Activated CD4-positive, CD25-positive, alpha-beta regulatory T cell treated with anti-CD3 and anti-CD28 coated beads, Interleukin-2, amount 50 U/mL, for 16 hours (primary cell): ENCODE data around the gene KRT6C.

Experiments
- DNase-seq: peaks from one replicate; pipeline ENCODE4 v3.0.0-alpha.2; 2020; ENCODE audit warnings: low read depth, low spot score

Gene KRT6C

DNA sequence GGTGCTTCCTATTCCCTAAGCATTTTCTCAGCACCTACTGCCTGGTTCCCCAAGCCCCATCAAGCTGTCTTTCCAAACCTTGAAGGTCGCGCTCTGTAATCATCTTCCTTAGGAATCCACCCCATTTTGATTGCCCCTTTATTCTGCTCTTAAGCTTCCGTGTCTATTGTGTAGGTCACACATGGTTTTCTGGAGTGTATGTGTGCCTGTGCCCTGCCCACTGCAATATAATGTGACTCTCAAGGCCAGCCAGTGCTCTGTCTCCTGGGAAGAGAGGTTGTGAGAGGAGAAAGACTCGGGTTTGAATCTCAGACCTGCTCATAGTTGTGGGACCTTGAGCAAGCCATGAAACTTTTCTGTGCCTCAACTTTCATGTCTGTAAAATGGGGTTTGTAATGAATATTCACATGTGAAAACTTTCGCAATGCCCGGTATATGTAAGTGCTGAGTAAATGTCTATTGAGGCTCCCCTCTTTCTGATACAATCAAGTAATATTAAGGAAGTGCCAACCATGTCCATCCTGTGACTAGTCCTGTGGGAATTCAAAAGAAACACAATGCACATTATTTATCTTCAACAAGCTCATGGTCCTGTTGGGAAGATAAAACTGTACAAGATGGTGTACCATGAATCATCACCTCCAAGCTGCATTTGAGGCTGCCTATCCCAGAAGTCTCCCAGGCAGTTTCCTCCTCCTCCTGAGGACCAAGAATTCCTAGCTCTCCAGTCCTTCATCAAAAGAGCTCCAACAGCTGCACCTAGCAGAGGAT, 38.7 kb downstream of the KRT6C start:
- DNase-seq = no peak

DNA sequence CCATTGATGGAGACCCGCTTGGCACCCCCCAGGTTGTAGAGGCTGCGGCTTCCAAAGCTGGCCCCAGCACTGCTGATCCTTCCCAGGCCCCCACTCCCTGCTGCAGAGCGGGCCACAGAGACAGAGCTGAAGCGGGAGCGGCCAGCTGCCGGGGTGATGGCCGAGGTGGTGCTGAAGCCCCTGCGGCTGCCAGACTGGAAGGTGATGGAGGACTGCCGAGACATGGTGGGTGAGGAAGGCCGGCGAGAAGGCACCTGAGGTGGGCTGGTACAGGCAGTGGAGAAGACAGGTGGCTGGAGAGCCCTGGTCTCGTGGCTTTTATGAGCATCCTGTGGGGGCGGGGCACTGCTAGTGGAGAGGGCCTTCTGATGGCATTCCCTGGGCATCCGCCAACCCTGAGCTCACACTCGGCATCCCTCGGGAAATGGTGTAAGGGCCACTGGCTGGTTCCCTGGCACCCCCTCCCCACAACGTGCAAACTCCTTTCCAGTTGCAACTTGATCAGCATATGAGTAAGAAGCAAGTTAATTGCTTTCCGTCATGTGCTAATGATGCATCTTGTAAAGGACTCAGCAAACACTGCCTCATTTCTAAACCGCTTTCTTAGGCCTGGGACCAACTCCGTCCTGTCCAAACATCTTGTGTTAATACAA, 39.4 kb downstream of the KRT6C start, which contains the start of gene KRT75:
Gene KRT75 (minus strand): TSS at position 291 of the 653 bp plus-strand sequence. CDS start 67 bp downstream, at position 224.
- no peak for DNase-seq

DNA sequence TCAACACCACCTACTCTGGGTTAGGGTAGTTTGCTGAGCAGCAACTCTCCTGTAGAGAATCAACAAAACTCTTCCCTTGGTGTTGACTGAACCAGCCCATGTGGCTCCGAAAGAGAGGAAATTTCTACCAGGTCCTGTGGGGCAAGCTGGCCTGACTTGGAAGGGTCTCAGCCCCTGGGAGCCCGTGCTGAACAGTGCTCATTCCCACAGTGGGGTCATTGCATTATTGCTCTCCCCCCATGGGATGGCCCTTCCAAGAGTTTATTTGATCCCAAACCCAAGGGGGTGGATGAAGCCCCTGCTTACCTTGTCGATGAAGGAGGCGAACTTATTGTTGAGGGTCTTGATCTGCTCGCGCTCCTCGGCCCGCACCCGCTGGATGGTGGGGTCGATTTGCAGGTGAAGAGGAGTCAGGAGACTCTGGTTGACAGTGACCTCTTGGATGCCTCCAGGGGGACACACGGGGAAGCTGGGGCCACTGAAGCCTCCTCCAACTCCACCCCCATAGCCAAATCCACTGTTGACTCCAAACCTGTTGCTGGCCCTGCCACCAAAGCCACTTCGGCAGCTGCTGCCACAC, 40.0 kb downstream of the KRT6C start:
- DNase-seq = no peak

DNA sequence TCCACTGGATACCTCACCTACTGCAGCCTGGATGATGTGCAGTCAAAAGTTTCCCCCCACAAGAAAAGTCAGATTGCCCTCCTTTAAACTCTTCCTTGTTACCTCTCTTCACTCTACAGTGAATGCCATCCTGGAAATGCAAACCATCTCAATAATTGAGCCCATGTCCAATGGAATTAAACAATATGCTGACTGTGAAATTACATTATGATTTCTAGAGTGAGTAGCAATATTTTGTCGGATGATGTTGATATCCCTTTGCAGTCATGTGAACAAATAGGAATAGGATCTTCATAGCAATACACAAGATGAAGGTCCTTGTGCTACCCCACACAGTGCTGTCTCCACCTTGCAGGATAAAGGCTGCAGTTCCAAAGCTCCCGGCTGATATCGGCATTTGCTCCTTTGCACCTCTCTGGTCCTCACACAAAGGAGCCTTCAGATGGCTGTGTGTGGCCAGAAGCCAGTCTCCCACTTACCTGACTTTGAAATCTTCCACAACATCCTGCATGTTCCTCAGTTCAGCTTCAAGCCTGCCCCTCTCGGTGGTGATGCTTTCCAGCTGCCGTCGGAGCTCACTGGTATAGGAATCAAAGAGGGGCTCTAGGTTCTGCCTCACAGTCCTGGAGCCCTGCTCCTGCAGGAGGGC, 40.9 kb downstream of the KRT6C start:
- no peak for DNase-seq

DNA sequence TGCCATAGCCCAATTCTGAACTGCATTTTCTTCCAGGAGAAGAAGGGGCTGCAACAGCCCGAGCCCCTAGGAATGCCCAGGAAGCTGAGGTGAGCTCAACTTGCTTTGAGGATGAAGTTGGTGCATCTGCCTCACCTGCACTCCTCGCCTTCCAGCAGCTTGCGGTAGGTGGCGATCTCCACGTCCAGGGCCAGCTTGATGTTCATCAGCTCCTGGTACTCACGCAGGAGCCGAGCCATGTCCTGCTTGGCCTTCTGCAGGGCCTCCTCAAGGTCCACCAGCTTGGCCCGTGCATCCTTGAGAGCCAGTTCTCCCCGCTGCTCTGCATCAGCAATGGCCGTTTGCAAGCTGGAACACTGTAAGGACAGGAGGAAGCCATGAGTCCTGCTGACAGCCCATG, 45.5 kb downstream of the KRT6C start:
- no peak for DNase-seq

DNA sequence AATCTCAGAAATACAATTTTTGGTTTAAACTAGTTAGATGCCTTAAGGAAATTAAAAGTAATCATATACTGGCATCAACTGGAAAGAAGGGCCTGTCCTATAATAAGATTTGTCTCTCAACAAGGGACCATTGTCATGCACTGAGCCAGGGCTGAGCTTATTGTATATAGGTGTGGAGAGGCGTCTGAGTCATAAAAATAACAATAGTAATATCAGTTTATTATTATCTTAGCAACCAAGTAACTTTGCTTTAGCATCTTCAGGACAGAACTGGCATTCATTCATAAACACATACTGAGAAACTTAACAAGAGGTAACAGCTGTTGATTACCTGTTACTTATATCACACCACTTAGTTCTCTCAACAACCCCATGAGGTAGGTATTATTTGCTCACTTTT, 46.5 kb downstream of the KRT6C start:
- no peak for DNase-seq

DNA sequence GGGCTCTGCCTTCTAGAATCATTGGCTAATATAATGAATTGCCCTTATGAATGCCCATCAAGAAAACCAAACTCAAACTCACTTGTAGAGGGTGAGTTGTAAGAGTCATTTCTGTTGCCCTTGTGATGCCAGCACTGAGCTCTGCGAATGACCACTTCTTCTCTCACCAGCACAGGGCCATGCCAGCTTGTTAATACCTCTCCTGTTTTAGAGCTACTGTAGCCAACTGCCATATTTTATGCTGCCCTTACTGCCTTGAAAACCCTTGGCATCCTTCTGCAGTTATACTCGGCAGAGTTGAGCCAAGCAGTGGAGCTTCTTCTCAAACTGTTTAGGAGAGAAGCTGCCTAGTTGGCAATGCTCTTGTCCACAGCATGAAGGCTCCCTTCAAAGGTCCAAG, 47.6 kb downstream of the KRT6C start:
- DNase-seq = no peak

DNA sequence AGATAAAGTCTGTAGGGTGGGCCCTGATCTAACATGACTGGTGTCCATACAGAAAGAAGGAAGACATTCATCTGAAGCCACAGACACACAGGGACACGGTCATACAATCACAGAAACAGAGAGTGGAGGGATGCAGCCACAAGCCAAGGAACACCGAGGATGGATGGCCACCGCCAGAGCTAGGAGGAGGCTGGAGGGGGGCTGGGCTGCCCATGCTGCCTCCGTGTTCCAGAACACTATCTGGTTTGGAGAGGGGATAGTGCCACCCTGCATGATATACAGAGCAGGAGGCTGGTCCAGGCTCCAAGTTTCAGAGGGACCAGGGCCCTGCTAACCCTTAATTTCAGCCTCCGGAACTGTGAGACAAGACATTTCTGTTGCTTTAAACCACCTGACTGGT, 48.1 kb downstream of the KRT6C start:
- no peak for DNase-seq

DNA sequence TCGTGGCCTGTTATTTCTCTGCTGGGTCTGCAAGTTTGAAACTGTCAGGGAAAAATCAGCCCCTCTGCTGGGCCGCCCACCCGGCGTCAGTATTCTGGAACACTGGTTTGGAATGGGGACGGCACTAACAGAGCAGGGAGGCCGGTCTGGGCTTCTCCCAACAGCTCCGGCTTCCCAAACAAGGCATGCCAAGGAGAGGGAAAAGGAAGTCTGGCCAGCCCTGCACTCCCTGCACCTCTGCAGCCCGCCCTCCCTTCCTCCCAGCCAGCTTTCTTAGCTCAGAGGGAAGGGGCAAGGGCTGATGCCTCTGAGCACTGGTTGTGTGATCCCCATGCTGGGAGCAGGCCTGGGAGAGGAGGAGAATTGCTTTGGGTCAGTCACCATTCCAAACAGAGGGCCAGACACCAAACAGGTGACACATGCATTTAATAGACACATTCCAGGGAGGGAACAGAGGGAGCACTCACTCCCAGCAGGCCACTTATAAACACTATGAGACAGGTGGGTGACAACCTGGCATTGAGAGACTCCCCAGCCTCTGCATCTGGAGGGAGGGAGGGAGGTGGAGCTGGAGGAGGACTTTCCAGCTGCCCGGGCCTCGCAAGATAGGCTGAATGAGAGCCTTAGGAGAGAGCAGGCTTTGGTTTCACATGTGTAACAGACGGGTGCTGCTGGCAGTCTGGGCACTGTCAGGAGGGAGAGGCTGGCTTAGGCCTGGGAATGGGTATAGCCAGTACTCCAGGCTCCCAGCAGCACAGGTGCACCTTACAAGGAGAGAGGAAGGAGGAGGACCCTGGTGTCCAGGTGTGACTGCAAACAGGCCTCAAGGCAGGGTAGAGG, 49.7 kb downstream of the KRT6C start:
- DNase-seq = no peak

DNA sequence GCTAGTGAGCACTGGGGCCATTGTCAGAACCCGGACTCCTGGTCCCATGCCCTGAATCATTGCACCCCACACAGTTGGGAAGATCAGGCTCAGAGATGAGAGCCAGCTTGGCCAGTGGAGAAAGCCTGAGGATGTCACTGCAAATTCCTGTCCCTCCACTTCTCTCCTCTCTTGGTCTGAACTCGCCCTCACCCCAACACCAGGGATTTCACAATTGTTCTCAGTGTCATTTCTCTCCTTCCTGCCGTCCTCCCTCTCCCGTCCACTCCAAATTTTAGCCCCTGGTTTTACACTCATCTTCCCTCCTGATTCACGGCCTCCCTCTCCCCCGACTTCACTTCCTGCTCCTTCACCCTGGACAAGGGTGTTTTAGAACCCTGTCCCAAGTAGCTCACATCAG, 50.6 kb downstream of the KRT6C start:
- no peak for DNase-seq

DNA sequence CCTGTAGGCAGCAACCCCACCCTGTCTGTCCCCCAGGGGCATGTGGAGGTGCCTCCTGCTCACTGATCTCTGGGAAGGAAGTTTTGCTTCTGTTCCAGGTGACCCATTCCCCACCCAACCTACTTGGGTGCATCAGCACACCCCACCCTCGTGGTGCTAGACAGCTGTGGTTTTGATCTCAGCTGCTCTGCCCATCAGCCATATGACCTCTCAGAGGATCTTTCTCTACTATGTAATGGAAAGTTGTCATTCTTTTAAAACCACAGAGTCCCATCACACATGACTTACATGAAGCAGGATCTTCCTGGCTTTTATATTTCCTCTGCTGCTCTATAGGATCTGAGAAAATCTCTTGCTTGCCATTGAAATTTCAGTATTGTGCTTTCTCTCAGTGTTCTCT, 53.9 kb downstream of the KRT6C start:
- no peak for DNase-seq

DNA sequence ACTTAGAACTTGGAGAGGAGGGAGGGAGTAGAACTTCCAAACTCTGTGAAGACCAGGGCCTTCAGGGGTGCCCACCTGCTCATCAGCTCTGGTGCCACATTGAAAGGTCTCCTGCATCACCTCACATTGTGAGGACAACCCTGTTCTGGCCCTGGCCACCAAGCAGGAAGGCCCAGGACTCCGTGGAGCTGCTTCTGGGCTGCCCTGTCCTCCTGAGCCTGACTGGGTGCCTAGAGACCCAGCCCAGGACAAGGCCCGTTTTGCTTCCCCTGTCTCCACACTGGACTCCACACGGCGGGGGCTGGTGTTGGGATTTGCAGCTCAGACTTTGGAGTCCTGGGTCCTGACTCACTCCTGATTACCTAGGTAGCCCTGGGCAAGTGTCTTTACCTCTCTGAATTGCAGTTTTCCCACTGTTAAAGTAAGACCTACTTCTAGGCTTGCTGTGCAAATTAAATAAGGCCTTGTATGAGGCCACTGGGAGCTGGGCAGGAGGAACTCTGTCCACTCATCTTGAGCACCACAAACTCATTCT, 55.0 kb downstream of the KRT6C start:
- no peak for DNase-seq
